Neural progenitor cell (in vitro differentiated cells): ENCODE measurements around the gene POR. TPM values are rescaled to one million over a fixed set of nuclear protein-coding genes. Genes with fewer than 3 reads are reported as not detected.

Source experiments
- DNase-seq: peaks from one replicate; pipeline ENCODE4 v3.0.0-alpha.2; 2016; ENCODE audit warnings: low spot score
- H2AFZ ChIP-seq: fragments of 200-600 bp; sonication (generic); replicated peaks from 2 replicates; pipeline ENCODE4 v1.6.1; 2016; ENCODE audit warnings: antibody characterized with exemption
- H3F3A ChIP-seq: fragments of 200-600 bp; sonication (generic); 2 replicates; pipeline ENCODE4 v1.6.1; 2016; ENCODE audit warnings: antibody characterized with exemption, low read depth
- H3K27ac ChIP-seq: fragments of 200-600 bp; sonication (generic); 2 replicates; pipeline ENCODE4 v1.5.1; 2016; ENCODE audit warnings: mild to moderate bottlenecking
- H3K27me3 ChIP-seq: fragments of 200-600 bp; sonication (generic); 2 replicates; pipeline ENCODE4 v1.6.1; 2016; ENCODE audit warnings: mild to moderate bottlenecking, moderate library complexity
- H3K36me3 ChIP-seq: fragments of 200-600 bp; sonication (generic); 2 replicates; pipeline ENCODE4 v1.5.1; 2016
- H3K4me1 ChIP-seq: fragments of 200-600 bp; sonication (generic); 2 replicates; pipeline ENCODE4 v1.6.1; 2016; ENCODE audit warnings: mixed run types
- H3K4me2 ChIP-seq: fragments of 200-600 bp; sonication (generic); 2 replicates; pipeline ENCODE4 v1.6.1; 2016
- H3K4me3 ChIP-seq: fragments of 200-600 bp; sonication (generic); 2 replicates; pipeline ENCODE4 v1.5.1; 2016
- H3K79me2 ChIP-seq: fragments of 200-600 bp; sonication (generic); 2 replicates; pipeline ENCODE4 v1.6.1; 2016; ENCODE audit warnings: low read depth
- H3K9ac ChIP-seq: fragments of 200-600 bp; sonication (generic); 2 replicates; pipeline ENCODE4 v1.6.1; 2016
- H3K9me3 ChIP-seq: fragments of 200-600 bp; sonication (generic); 2 replicates; pipeline ENCODE4 v1.5.1; 2016; ENCODE audit warnings: low read depth
- H4K20me1 ChIP-seq: fragments of 200-600 bp; sonication (generic); 2 replicates; pipeline ENCODE4 v1.6.1; 2016; ENCODE audit warnings: low read depth
- H3K27ac Mint-ChIP-seq: 3 replicates; pipeline ENCODE4 v1.8.0; 2021; ENCODE audit warnings: mixed read lengths
- H3K27me3 Mint-ChIP-seq: 2 replicates; pipeline ENCODE4 v1.8.0; 2022; ENCODE audit warnings: low read depth, mild to moderate bottlenecking, inconsistent platforms, moderate library complexity, mixed read lengths; ENCODE audit not compliant: insufficient read depth
- H3K36me3 Mint-ChIP-seq: 3 replicates; pipeline ENCODE4 v1.8.0; 2021; ENCODE audit warnings: mixed read lengths
- H3K4me1 Mint-ChIP-seq: 3 replicates; pipeline ENCODE4 v1.8.0; 2021; ENCODE audit warnings: mixed read lengths
- H3K4me3 Mint-ChIP-seq: 3 replicates; pipeline ENCODE4 v1.8.0; 2021; ENCODE audit warnings: mild to moderate bottlenecking, moderate library complexity, mixed read lengths
- H3K9me3 Mint-ChIP-seq: 3 replicates; pipeline ENCODE4 v1.8.0; 2020; ENCODE audit warnings: mixed read lengths
- EZH2 ChIP-seq: fragments of 200-600 bp; sonication (generic); IDR thresholded peaks from 2 replicates; pipeline ENCODE4 v1.6.1; 2017; ENCODE audit warnings: antibody characterized with exemption, mild to moderate bottlenecking, moderate library complexity
- EZH2phosphoT487 ChIP-seq: fragments of 200-600 bp; sonication (generic); IDR thresholded peaks from 2 replicates; pipeline ENCODE4 v1.6.1; 2017; ENCODE audit warnings: antibody characterized with exemption
- total RNA-seq: library from RNA; depleted of rRNA; stranded (reverse); fragments of >200 nt; gene quantifications from 2 replicates; pipeline ENCODE4 v1.2.3, GENCODE V29; 2015; ENCODE audit warnings: low replicate concordance
- TF ChIP-seq, protein P1 (sequence below): fragments of 200-600 bp; sonication (generic); IDR thresholded peaks from 2 replicates; pipeline ENCODE4 v1.5.1; 2017; ENCODE audit warnings: antibody characterized with exemption, mild to moderate bottlenecking

Gene POR
- total RNA-seq, 1 donor from 2014 or later, result 38.6 TPM

DNA sequence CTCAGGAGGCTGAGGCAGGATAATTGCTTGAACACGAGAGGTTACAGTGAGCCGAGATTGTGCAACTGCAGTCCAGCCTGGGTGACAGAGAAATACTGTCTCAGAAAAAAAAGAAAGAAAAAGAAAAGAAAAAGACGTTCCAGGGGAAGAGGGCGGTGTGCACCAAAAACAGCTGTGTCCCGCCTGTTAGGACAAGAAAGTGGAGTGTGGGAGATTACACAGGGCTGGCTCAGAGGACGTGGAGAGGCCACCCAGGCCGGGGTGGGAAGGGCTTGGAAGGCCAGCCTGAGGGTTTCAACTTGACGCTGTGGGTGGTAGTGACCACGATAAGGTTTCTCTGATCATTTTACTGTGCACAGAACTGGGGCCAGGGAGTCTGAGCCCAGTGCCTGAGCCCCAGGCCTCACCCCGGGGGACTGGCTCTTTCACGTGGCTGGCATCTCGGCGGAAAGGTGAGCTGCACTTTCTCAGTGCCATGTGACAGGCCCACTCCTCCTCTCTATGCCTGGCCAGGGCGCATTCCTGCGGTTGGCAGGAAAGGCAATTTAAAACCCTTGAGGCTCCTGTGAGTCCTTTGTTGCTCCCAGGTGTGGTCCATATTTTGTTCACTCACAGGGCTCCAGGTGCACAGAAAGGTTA lies 22.2 kb upstream of the POR start:
- Histone ChIP-seq H4K20me1 (peaks cover 11% of the 10 kb centered on the region), H3K27me3 (no peaks in the 10 kb centered on the region), H3F3A (no peaks in the 10 kb centered on the region), H3K4me2 (no peak overlapping the region), H3K4me3 (no peak overlapping the region), H3K36me3 (no peaks in the 10 kb centered on the region), H3K9ac (no peak overlapping the region), H3K9me3 (no peaks in the 10 kb centered on the region), H3K79me2 (no peaks in the 10 kb centered on the region), H3K4me1 (no peaks in the 10 kb centered on the region), H2AFZ (no peak overlapping the region), H3K27ac (no peak overlapping the region)
- no peak for DNase-seq
- Mint-ChIP-seq H3K4me1 (peaks cover 24% of the 10 kb centered on the region), H3K27me3 (peaks cover 2% of the 10 kb centered on the region), H3K4me3 (peak overlapping the region; percentile 6), H3K9me3 (no peaks in the 10 kb centered on the region), H3K27ac (peak overlapping the region; percentile 30), H3K36me3 (peaks cover 10% of the 10 kb centered on the region)
- TF ChIP-seq, protein P1, sequence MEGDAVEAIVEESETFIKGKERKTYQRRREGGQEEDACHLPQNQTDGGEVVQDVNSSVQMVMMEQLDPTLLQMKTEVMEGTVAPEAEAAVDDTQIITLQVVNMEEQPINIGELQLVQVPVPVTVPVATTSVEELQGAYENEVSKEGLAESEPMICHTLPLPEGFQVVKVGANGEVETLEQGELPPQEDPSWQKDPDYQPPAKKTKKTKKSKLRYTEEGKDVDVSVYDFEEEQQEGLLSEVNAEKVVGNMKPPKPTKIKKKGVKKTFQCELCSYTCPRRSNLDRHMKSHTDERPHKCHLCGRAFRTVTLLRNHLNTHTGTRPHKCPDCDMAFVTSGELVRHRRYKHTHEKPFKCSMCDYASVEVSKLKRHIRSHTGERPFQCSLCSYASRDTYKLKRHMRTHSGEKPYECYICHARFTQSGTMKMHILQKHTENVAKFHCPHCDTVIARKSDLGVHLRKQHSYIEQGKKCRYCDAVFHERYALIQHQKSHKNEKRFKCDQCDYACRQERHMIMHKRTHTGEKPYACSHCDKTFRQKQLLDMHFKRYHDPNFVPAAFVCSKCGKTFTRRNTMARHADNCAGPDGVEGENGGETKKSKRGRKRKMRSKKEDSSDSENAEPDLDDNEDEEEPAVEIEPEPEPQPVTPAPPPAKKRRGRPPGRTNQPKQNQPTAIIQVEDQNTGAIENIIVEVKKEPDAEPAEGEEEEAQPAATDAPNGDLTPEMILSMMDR, result no peak
- no peak for TF ChIP-seq EZH2phosphoT487
- no peak for TF ChIP-seq EZH2

DNA sequence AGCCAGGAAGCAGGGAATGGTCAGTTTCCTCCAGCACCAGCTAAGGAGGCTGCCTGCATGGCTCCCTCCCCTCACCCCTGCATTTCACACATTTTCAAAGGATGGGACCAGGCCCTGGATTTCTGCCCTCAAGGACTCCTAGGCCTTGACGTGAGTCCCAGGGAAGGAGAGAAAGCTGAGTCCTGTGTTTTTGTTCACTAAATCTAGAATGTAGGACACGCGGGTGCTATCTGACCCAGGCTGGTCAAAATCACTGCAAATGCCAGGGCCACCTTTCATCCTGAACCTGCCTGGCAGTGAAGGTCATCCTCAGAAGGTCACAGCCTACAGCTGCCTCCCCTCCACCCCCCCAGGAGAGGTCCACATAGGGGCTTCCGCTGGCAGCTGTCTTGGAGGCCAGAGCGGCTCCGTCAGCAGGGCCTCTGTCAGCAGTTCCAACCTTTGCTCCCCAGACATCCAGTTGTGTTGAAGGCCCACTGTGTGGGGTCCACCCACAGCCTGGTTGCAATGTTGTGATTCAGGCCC lies 18.1 kb upstream of the POR start:
- H3K79me2 ChIP-seq, result no peaks in the 10 kb centered on the region
- H3K36me3 ChIP-seq, result no peaks in the 10 kb centered on the region
- H3K4me1 ChIP-seq, result peaks cover 13% of the 10 kb centered on the region
- Mint-ChIP-seq H3K4me1 (peaks cover 9% of the 10 kb centered on the region), H3K9me3 (no peaks in the 10 kb centered on the region), H3K4me3 (no peak overlapping the region), H3K27me3 (peaks cover 4% of the 10 kb centered on the region), H3K36me3 (no peaks in the 10 kb centered on the region), H3K27ac (no peak overlapping the region)
- no peak overlapping the region for H3K4me3 ChIP-seq
- no peaks in the 10 kb centered on the region for H3K9me3 ChIP-seq
- H2AFZ ChIP-seq, result no peak overlapping the region
- no peak for DNase-seq
- peaks cover 15% of the 10 kb centered on the region for H3F3A ChIP-seq
- H3K27me3 ChIP-seq, result no peaks in the 10 kb centered on the region
- H4K20me1 ChIP-seq, result no peaks in the 10 kb centered on the region
- H3K27ac ChIP-seq, result no peak overlapping the region
- no peak overlapping the region for H3K9ac ChIP-seq
- H3K4me2 ChIP-seq, result no peak overlapping the region
- no peak for TF ChIP-seq EZH2
- TF ChIP-seq, protein P1, result no peak
- TF ChIP-seq EZH2phosphoT487, result no peak

DNA sequence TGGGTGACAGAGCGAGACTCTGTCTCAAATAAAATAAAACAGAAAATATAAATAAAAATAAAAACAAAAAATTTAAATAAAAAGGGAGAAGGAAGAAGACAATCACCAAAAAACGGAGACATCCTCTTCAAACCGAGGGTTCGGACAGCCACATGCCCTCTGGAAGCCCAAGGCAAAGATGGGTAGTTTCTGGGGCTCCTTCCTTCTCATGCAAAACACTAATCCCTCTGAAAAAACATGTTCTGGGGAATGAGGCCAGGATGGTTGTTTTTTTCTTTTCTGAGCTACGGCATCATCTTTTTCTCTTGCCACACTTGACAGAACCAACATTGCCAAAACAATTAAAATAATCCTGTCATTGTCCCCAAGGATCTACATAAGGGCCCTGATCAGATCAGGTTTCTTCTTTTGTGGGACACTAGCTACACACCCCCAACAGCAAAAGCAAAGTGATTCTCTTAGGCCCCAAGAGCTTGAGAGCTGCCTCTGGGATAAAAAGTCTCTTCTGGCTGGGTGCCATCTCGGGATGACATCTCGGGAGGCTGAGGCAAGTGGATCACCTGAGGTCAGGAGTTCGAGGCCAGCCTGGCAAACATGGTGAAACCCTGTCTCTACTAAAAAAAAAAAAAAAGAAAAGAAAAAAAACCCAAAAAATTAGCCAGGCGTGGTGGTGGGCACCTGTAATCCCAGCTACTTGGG lies 14.2 kb upstream of the POR start:
- H3F3A ChIP-seq, result peaks cover 19% of the 10 kb centered on the region
- H3K4me2 ChIP-seq, result peak overlapping the region; percentile 49
- no peak overlapping the region for H2AFZ ChIP-seq
- H3K4me3 Mint-ChIP-seq, result no peak overlapping the region
- peak; percentile 42 for DNase-seq
- H3K79me2 ChIP-seq, result no peaks in the 10 kb centered on the region
- H3K9me3 Mint-ChIP-seq, result no peaks in the 10 kb centered on the region
- H3K36me3 ChIP-seq, result no peaks in the 10 kb centered on the region
- no peaks in the 10 kb centered on the region for H3K27me3 ChIP-seq
- no peaks in the 10 kb centered on the region for H3K36me3 Mint-ChIP-seq
- H3K9ac ChIP-seq, result no peak overlapping the region
- peak overlapping the region; percentile 53 for H3K27ac ChIP-seq
- peaks cover 27% of the 10 kb centered on the region for H3K4me1 Mint-ChIP-seq
- H3K4me3 ChIP-seq, result no peak overlapping the region
- H3K4me1 ChIP-seq, result peaks cover 16% of the 10 kb centered on the region
- H3K9me3 ChIP-seq, result no peaks in the 10 kb centered on the region
- no peak for TF ChIP-seq EZH2phosphoT487
- no peak for TF ChIP-seq EZH2
- TF ChIP-seq, protein P1, result no peak
- no peaks in the 10 kb centered on the region for H4K20me1 ChIP-seq
- peaks cover 5% of the 10 kb centered on the region for H3K27me3 Mint-ChIP-seq
- H3K27ac Mint-ChIP-seq, result no peak overlapping the region
